Measurements from ENCODE around the gene EFHC1.

DNA sequence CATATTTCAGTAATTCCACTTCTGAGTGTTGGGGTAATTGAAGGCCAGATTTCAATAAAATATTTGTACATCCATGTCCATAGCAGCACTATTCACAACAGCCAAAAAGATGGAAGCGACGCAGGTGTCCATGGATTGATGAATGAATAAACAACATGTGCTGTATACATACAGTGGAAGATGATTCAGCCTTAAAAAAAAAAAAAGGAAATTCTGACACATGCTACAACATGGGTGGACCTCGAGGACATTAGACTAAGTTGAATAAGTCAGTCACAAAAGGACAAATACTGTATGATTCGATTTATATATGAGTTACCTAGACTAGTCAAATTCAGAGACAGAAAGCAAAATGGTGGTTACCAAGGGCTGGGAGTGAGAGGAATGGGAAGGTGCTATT is 99.5 kb downstream of the EFHC1 start:
- TF ChIP-seq, protein P1, sequence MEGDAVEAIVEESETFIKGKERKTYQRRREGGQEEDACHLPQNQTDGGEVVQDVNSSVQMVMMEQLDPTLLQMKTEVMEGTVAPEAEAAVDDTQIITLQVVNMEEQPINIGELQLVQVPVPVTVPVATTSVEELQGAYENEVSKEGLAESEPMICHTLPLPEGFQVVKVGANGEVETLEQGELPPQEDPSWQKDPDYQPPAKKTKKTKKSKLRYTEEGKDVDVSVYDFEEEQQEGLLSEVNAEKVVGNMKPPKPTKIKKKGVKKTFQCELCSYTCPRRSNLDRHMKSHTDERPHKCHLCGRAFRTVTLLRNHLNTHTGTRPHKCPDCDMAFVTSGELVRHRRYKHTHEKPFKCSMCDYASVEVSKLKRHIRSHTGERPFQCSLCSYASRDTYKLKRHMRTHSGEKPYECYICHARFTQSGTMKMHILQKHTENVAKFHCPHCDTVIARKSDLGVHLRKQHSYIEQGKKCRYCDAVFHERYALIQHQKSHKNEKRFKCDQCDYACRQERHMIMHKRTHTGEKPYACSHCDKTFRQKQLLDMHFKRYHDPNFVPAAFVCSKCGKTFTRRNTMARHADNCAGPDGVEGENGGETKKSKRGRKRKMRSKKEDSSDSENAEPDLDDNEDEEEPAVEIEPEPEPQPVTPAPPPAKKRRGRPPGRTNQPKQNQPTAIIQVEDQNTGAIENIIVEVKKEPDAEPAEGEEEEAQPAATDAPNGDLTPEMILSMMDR (IDR thresholded peaks at IDR 0.05; ENCODE audit: poor library complexity): no peak
- TF ChIP-seq EZH2 (IDR thresholded peaks at IDR 0.05; ENCODE audit: borderline replicate concordance) (no peak), EZH2phosphoT487 (IDR thresholded peaks at IDR 0.05; ENCODE audit: low read depth, severe bottlenecking, unreplicated experiment) (no peak)
